Right hindlimb (tissue), 1 donor: Measurements from ENCODE around the gene COLEC12.
A peak's percentile ranks its signal among the peaks of the same experiment; 100 is the strongest.

Experiments used
- DNase-seq: peaks from one replicate; pipeline ENCODE4 v3.0.0-alpha.2; 2018

Gene COLEC12

GRCh38 chr18:500632-501405 is at the start of gene COLEC12:
TSS of gene COLEC12 (minus strand) at chr18:500701. CDS start at chr18:500514, 187 bp downstream.
- peak; percentile 79 for DNase-seq

GRCh38 chr18:549967-550366 is 49.5 kb upstream of the COLEC12 start:
- DNase-seq = no peak

GRCh38 chr18:543447-544078 is 43.1 kb upstream of the COLEC12 start:
- DNase-seq = no peak

GRCh38 chr18:533995-534601 is 33.6 kb upstream of the COLEC12 start:
- no peak for DNase-seq

GRCh38 chr18:532632-533031 is 32.1 kb upstream of the COLEC12 start:
- no peak for DNase-seq

- DNase-seq = no peak
These were observed 31.5 kb upstream of the COLEC12 start for GRCh38 chr18:532018-532417.

- DNase-seq = no peak
These were observed 26.6 kb upstream of the COLEC12 start for GRCh38 chr18:527146-527545.

- no peak for DNase-seq
These were observed 26.2 kb upstream of the COLEC12 start for GRCh38 chr18:526681-527080.

GRCh38 chr18:525036-525797 is 24.7 kb upstream of the COLEC12 start:
- no peak for DNase-seq

GRCh38 chr18:524466-524865 is 24.0 kb upstream of the COLEC12 start:
- no peak for DNase-seq

GRCh38 chr18:523561-523960 is 23.1 kb upstream of the COLEC12 start:
- DNase-seq = no peak

GRCh38 chr18:519019-519879 is 18.7 kb upstream of the COLEC12 start:
- DNase-seq = peak; percentile 43

GRCh38 chr18:518081-518480 is 17.6 kb upstream of the COLEC12 start:
- DNase-seq = no peak

GRCh38 chr18:515838-516237 is 15.3 kb upstream of the COLEC12 start:
- no peak for DNase-seq

- DNase-seq = no peak
These were observed 14.8 kb upstream of the COLEC12 start for GRCh38 chr18:515156-515815.

- no peak for DNase-seq
These were observed 13.5 kb upstream of the COLEC12 start for GRCh38 chr18:513826-514530.

GRCh38 chr18:512957-513356 is 12.5 kb upstream of the COLEC12 start:
- no peak for DNase-seq

- DNase-seq = no peak
These were observed 8.3 kb upstream of the COLEC12 start for GRCh38 chr18:508835-509234.

- no peak for DNase-seq
These were observed 7.1 kb upstream of the COLEC12 start for GRCh38 chr18:507636-508035.

GRCh38 chr18:506801-507200 is 6.3 kb upstream of the COLEC12 start:
- DNase-seq = no peak

GRCh38 chr18:506264-506663 is 5.8 kb upstream of the COLEC12 start:
- DNase-seq = no peak
